GM21360 (cell line): ENCODE data around the gene GPR39.

Experiments
- ATAC-seq: cut with Tn5 transposase; IDR thresholded peaks from one replicate; pipeline ENCODE4 v1.9.1; 2021; ENCODE audit warnings: mild to moderate bottlenecking, moderate library complexity; ENCODE audit not compliant: unreplicated experiment

The GPR39 gene

GRCh38 chr2:132557694-132558093 lies 141.1 kb downstream of the GPR39 start:
- no peak for ATAC-seq

GRCh38 chr2:132559326-132559725 lies 142.7 kb downstream of the GPR39 start:
- no peak for ATAC-seq

- ATAC-seq, result no peak
Observed at GRCh38 chr2:132559921-132560320, 143.3 kb downstream of the GPR39 start.

- ATAC-seq, result no peak
Observed at GRCh38 chr2:132560562-132560961, 144.0 kb downstream of the GPR39 start.

- ATAC-seq, result no peak
Observed at GRCh38 chr2:132562245-132562644, 145.6 kb downstream of the GPR39 start.

- no peak for ATAC-seq
Observed at GRCh38 chr2:132564065-132564464, 147.5 kb downstream of the GPR39 start.

- no peak for ATAC-seq
Observed at GRCh38 chr2:132566379-132566778, 149.8 kb downstream of the GPR39 start.

GRCh38 chr2:132567682-132568081 lies 151.1 kb downstream of the GPR39 start:
- no peak for ATAC-seq

- ATAC-seq, result no peak
Observed at GRCh38 chr2:132568656-132569055, 152.1 kb downstream of the GPR39 start.

GRCh38 chr2:132573444-132574007 lies 156.9 kb downstream of the GPR39 start:
- ATAC-seq, result no peak

GRCh38 chr2:132577686-132578085 lies 161.1 kb downstream of the GPR39 start:
- ATAC-seq, result no peak

GRCh38 chr2:132581591-132581990 lies 165.0 kb downstream of the GPR39 start:
- no peak for ATAC-seq

GRCh38 chr2:132581991-132582738 lies 165.6 kb downstream of the GPR39 start:
- no peak for ATAC-seq

- ATAC-seq, result no peak
Observed at GRCh38 chr2:132583666-132584360, 167.2 kb downstream of the GPR39 start.

- ATAC-seq, result no peak
Observed at GRCh38 chr2:132584976-132585817, 168.6 kb downstream of the GPR39 start.

- no peak for ATAC-seq
Observed at GRCh38 chr2:132586101-132586511, 169.5 kb downstream of the GPR39 start.

GRCh38 chr2:132586835-132587234 lies 170.2 kb downstream of the GPR39 start:
- ATAC-seq, result no peak

GRCh38 chr2:132588576-132588975 lies 172.0 kb downstream of the GPR39 start:
- no peak for ATAC-seq

GRCh38 chr2:132589111-132589830 lies 172.7 kb downstream of the GPR39 start:
- no peak for ATAC-seq

- ATAC-seq, result no peak
Observed at GRCh38 chr2:132589966-132590365, 173.4 kb downstream of the GPR39 start.

GRCh38 chr2:132593171-132593570 lies 176.6 kb downstream of the GPR39 start:
- ATAC-seq, result no peak
